Cardiac fibroblast (primary cell): Measurements from ENCODE around the gene CDH13.
A peak's percentile ranks its signal among the peaks of the same experiment; 100 is the strongest.

Source experiments
- DNase-seq, 2 donors: peaks; one replicate each; pipeline versions ENCODE4 v3.0.0 to v3.0.0-alpha.2; 2010; ENCODE audit warnings: low read depth in 2 of 2
- H3K4me3 ChIP-seq, 2 donors: replicated peaks in 1 of 2; 1 replicate in 1 of 2; 2 replicates in 1 of 2; pipeline ENCODE4 v1.5.1; 2011; ENCODE audit warnings: low read depth in 2 of 2, low read length in 2 of 2, mild to moderate bottlenecking in 2 of 2, moderate library complexity in 1 of 2
- CTCF ChIP-seq: IDR thresholded peaks from one replicate; pipeline ENCODE4 v1.5.1; 2011; ENCODE audit warnings: low read depth, mild to moderate bottlenecking, low read length, inconsistent platforms

Gene CDH13

GRCh38 chr16:83494459-83494858 is 867.7 kb downstream of the CDH13 start:
- TF ChIP-seq CTCF, result no peak

GRCh38 chr16:83501481-83501880 is 874.7 kb downstream of the CDH13 start:
- no peak overlapping the region for H3K4me3 ChIP-seq
- no peak for TF ChIP-seq CTCF
- peak in 1 of 2 donors; percentile 2 for DNase-seq

More at GRCh38 chr16:83494459-83494858, 867.7 kb downstream of the CDH13 start:
- no peak overlapping the region for H3K4me3 ChIP-seq
- no peak for DNase-seq

DNA sequence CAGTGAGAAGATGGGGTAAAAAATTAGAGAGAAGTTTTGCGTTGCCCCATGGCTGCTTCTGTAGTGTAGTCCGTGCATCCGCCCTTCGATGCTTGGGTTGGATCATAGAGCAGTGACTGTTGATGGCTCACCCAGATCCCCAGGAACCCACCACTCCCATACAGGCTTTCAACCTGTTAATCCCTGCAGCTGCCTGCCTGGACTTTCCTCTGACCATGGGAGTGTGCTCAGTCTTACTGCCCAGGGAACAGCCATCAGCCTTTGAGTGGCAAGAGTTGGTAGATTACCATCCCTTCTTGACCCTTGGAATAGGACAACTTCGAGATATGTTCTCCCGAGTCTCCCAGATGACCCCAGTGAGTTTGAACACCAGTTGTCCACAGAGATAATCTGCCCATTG is 881.5 kb downstream of the CDH13 start:
- no peak for TF ChIP-seq CTCF
- H3K4me3 ChIP-seq, result no peak overlapping the region
- DNase-seq, result no peak

DNA sequence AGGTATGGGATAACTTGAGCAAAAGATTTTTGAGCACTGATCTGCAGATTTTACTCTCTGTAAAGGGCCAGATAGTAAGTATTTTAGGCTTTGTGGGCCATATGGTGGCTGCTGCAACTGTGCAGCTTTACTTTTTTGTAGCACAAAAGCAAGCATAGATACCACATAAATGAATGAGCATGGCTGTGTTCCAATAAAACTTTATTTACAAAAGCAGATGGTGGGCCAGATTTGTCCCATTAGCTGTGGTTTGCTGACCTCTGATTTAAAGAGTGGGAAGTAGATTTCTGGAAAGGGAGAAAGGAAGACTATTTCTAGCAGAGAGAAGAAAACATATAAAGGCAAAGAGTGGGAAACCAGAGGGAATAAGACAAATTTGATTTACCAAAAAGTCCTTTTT is 882.5 kb downstream of the CDH13 start:
- no peak for DNase-seq
- no peak overlapping the region for H3K4me3 ChIP-seq
- no peak for TF ChIP-seq CTCF

GRCh38 chr16:83510906-83511305 is 884.1 kb downstream of the CDH13 start:
- H3K4me3 ChIP-seq, result no peak overlapping the region
- TF ChIP-seq CTCF, result no peak
- no peak for DNase-seq

- peak; percentile 32 to 90 for DNase-seq
- no peak for TF ChIP-seq CTCF
- H3K4me3 ChIP-seq, result no peak overlapping the region
Measured at GRCh38 chr16:83513008-83513755, 886.4 kb downstream of the CDH13 start.

DNA sequence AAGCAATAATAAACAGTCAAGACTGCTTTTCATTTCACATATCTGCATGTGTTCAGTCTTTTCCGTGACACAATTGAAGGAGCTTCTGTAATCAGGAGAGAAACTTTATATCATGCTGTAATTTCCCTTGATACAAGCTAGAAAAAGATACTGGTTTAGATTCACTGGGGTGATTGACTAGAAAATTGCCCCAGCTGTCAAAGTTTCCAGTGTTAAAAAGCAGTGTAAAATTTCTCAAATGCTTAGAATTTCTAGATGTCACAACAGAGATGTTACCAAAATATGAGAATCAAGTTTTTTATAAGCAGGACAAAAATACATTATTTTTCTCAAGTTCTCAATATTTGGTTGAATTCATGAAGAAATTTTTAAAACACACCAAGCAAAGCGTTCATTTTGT is 888.6 kb downstream of the CDH13 start:
- no peak for DNase-seq
- no peak overlapping the region for H3K4me3 ChIP-seq
- TF ChIP-seq CTCF, result no peak
